Esophagus (tissue), 2 donors: ENCODE measurements around the gene YPEL3. TPM values are rescaled to one million over a fixed set of nuclear protein-coding genes. Genes with fewer than 3 reads are reported as not detected.

ENCODE experiments used
- H3K27ac ChIP-seq, 2 donors: one replicate each; pipeline ENCODE4 v1.5.1; 2013; ENCODE audit warnings: low read depth in 2 of 2, mild to moderate bottlenecking in 2 of 2, inconsistent platforms in 1 of 2, low read length in 1 of 2, moderate library complexity in 1 of 2
- H3K27me3 ChIP-seq, 2 donors: one replicate each; pipeline ENCODE4 v1.6.1; 2013; ENCODE audit warnings: low read length in 2 of 2, control low read depth in 1 of 2, mild to moderate bottlenecking in 1 of 2; ENCODE audit not compliant: insufficient read depth in 2 of 2, control insufficient read depth in 1 of 2
- H3K36me3 ChIP-seq, 2 donors: one replicate each; pipeline ENCODE4 v1.6.1; 2013; ENCODE audit warnings: low read length in 1 of 2; ENCODE audit not compliant: control insufficient read depth in 2 of 2, insufficient read depth in 2 of 2
- H3K4me1 ChIP-seq, 2 donors: one replicate each; pipeline ENCODE4 v1.6.1; 2013; ENCODE audit warnings: low read length in 1 of 2; ENCODE audit not compliant: control insufficient read depth in 2 of 2, insufficient read depth in 2 of 2
- H3K4me3 ChIP-seq, 2 donors: one replicate each; pipeline ENCODE4 v1.5.1; 2013; ENCODE audit warnings: low read length in 2 of 2, mild to moderate bottlenecking in 2 of 2, low read depth in 1 of 2, moderate library complexity in 1 of 2
- H3K9me3 ChIP-seq, 2 donors: one replicate each; pipeline ENCODE4 v1.6.1; 2013; ENCODE audit warnings: mild to moderate bottlenecking in 2 of 2, low read depth in 1 of 2, low read length in 1 of 2, moderate library complexity in 1 of 2; ENCODE audit not compliant: control insufficient read depth in 2 of 2, insufficient read depth in 1 of 2
- WGBS, 2 donors: extraction: QIAGEN DNeasy Blood & Tissue Kit; methylation state at CpG; one replicate each; pipeline ENCODE4 v1.1.7; 2013; 5-methylcytosine and 5-hydroxymethylcytosine counted together
- polyA plus RNA-seq, 2 donors: library from polyadenylated mRNA; stranded (reverse); fragments of 200-250 nt; gene quantifications; one replicate each; pipeline ENCODE4 v1.2.3, GENCODE V29; 2013
- donor health status: healthy with polysubstance abuse.
- donor health status: Bipolar disorder and iron deficiency.

YPEL3 gene
- polyA plus RNA-seq, 2 donors = 73.6 to 183 TPM

DNA sequence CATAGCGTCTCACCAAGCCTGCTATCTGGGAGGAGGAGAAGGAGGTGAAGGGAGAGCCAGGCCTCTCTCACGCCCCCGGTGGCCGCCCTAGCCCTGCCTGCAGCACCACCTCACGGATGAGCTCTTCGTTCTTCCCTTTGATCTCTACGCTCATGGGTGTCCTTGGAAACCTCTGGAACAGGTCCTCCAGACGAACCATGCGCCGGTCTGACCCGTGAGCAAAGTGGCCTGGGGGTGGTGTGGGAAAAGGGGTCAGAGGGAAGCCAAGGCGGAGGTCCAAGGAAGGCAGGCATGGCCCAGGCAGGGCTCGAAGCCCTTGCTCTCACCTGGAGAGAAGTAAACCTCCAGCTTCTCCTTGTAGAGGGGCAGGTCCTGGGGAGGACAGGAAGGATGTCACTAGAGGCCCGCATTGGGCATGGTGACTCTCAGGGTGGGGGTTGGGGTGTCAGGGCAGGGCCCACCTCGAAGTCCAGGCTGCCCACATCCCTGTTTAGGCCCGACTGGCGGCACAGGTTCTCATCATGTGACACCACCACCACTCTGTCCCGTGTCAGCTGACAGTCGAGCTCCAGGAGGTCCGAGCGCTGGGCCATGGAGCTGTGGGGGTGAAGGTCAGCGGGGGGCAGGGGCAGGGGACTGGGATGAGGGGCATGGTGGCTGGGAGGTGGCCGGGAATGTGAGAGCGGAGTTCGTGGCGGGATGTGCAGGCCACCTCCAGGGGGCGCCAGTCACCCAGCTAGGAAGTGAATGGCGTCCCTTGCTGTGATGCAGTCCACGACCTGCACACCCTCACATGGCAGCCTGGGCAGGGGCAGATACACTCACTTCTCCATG lies 16.4 kb upstream of the YPEL3 start:
- H3K4me1 ChIP-seq = peaks cover 0 to 23% of the 10 kb centered on the region in 2 donors
- 78 to 84% methylated on average over 29 of the region's 29 CpGs for WGBS, 2 donors
- peaks cover 12 to 25% of the 10 kb centered on the region in 2 donors for H3K36me3 ChIP-seq
- H3K27me3 ChIP-seq = no peaks in the 10 kb centered on the region
- peak overlapping the region; percentile 19 to 22 for H3K4me3 ChIP-seq
- H3K9me3 ChIP-seq = no peaks in the 10 kb centered on the region
- H3K27ac ChIP-seq = peak overlapping the region; percentile 20 to 92

DNA sequence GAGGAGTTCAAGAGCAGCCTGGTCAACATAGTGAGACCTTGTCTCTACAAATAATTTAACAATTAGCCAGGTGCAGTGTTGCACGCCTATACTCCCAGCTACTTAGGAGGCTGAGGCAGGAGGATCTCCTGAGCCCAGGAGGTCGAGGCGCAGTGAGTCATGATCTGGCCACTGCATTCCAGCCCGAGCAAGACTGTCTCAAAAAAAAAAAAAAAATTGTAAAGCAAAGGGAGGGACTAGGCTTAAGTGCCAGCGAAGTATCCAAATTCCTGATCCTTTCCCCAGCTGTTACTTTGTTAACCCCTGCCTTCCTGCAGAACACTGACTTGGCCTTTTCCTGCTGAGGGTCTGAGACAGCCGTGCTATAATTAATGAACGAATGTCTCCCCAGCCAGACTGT lies 14.6 kb upstream of the YPEL3 start:
- no peak overlapping the region for H3K4me3 ChIP-seq
- no peak overlapping the region for H3K27ac ChIP-seq
- peaks cover 0 to 19% of the 10 kb centered on the region in 2 donors for H3K4me1 ChIP-seq
- H3K9me3 ChIP-seq = no peaks in the 10 kb centered on the region
- H3K36me3 ChIP-seq = peaks cover 6 to 22% of the 10 kb centered on the region in 2 donors
- WGBS, 2 donors = 61 to 78% methylated on average over 6 to 7 of the region's 7 CpGs
- no peaks in the 10 kb centered on the region for H3K27me3 ChIP-seq

DNA sequence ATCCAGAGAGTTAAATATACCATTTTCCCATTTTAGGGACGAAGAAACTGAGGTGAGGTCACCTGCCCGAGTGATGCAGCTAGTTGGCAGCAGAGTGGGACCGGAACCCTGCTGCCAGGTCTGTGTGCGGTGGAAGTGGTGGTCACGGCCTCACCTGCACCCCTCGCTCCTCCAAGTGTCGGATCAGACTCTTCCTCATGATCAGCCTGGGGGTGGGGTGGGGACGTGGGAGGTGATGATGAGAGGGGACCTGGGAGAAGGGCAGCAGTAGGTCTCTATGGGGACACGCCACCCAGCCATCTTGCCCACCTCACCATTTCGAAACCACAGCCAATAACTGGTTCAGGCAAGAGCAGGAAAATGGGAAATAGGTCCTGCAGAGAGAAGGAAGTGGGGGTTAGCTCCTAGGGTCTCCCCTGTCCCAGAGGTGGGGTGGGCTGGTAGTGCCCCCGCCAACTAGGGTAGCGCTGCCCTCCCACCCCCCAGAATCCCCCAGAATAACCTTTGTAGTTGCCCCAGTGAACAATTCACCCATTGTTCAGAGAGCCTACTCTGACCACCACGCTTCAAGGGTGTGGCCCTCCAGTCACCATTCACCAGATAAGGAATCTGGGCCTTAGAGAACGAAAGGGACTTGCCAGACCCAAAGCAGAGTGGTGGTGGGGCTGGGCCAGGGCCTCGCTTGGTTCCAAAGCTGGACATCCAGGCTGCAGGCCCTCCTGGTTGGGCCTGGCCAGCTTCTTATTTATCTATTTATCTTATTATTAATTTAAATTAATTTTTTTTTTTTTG lies 12.2 kb upstream of the YPEL3 start:
- H3K27me3 ChIP-seq = no peaks in the 10 kb centered on the region
- WGBS, 2 donors = 86 to 88% methylated on average over 15 of the region's 15 CpGs
- peaks cover 8 to 24% of the 10 kb centered on the region in 2 donors for H3K36me3 ChIP-seq
- no peak overlapping the region for H3K4me3 ChIP-seq
- H3K4me1 ChIP-seq = peaks cover 0 to 3% of the 10 kb centered on the region in 2 donors
- no peaks in the 10 kb centered on the region for H3K9me3 ChIP-seq
- H3K27ac ChIP-seq = no peak overlapping the region

DNA sequence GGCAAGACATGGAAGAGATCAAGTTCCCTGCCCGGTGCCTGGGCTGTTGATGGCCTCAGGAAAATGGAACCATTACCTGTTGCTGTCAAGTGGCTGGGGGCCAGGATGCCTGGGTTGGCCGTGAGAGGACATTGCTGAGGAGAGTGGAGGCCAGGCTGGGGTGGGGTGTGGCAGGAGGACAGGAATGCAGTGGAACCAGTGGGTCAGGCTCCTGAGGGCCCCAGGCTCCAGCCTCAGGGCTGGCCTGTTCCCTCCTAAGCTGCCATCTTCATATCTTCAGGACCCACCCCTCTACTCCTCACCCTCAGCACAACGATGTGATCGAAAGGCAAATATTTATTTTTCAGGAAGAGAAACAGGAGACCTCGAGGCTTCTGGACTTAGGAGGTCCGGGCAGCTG lies 8.5 kb upstream of the YPEL3 start:
- Histone ChIP-seq H3K27ac (peak overlapping the region in 1 of 2 donors; percentile 52), H3K4me1 (no peaks in the 10 kb centered on the region), H3K27me3 (no peaks in the 10 kb centered on the region), H3K4me3 (no peak overlapping the region), H3K36me3 (peaks cover 3 to 20% of the 10 kb centered on the region in 2 donors), H3K9me3 (no peaks in the 10 kb centered on the region)
- WGBS, 2 donors = 64 to 65% methylated on average over 6 of the region's 6 CpGs

DNA sequence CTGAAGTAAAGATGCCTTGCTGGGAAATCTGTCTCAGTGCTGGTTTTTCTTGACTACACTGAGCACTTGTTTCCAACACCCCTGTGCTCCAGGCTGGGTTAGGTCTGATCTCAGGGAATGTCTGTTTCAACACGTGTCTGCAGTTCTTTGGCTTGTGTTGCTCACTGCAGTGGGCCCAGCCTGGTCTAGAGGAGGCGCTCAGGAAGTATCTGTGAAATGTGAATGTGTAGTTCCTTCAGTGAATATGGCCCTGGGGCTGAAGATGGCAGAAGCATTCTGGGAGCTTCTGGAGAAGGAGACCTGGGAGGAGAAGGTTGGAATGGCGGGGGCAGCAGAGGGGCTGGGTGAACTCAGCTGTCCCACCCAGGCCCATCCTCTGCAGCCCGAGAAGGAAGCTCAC lies 8.1 kb upstream of the YPEL3 start:
- Histone ChIP-seq H3K9me3 (no peaks in the 10 kb centered on the region), H3K27ac (peak overlapping the region in 1 of 2 donors; percentile 16), H3K4me1 (no peaks in the 10 kb centered on the region), H3K36me3 (peaks cover 3 to 20% of the 10 kb centered on the region in 2 donors), H3K27me3 (no peaks in the 10 kb centered on the region), H3K4me3 (no peak overlapping the region)
- 83 to 85% methylated on average over 4 of the region's 4 CpGs for WGBS, 2 donors

DNA sequence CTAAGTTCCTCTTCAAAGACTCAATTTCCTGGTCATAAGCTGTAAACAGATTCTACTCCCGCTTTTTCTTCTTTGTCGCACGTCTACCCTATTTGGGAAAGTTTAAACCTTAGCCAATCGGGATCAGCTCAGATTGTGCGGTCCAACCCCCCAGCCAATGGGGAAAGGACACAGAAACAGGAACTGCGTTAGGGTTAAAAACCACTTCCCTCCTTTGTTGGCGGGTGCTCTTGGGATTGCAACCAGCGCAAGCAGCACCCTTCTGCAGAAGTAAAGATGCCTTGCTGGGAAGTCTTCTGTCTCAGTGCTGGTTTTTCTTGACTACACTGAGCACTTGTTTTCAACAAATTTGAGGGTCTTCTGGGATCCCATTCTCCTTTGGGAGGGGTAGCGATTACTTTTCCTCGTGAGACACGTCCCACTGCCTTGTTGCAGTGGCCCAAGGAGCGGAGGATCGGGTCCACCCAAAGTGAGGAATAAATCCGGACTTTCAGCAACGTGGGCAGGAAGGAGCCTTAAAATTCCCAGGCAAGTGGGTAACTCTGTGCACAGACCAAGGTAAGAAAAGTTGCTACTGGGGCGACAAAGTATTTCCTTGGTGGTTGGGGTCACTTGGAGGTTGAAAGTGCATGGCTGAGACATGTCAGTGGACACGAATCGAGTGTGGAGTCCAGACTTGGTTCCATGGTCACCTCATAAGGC lies 1.0 kb upstream of the YPEL3 start:
- WGBS, 2 donors = 95% methylated on average over 18 of the region's 18 CpGs
- Histone ChIP-seq H3K36me3 (peaks cover 0 to 10% of the 10 kb centered on the region in 2 donors), H3K27me3 (no peaks in the 10 kb centered on the region), H3K4me3 (peak overlapping the region; percentile 49 to 85), H3K9me3 (peaks cover 0 to 12% of the 10 kb centered on the region in 2 donors), H3K4me1 (peaks cover 2 to 14% of the 10 kb centered on the region in 2 donors), H3K27ac (peak overlapping the region; percentile 86 to 97)

DNA sequence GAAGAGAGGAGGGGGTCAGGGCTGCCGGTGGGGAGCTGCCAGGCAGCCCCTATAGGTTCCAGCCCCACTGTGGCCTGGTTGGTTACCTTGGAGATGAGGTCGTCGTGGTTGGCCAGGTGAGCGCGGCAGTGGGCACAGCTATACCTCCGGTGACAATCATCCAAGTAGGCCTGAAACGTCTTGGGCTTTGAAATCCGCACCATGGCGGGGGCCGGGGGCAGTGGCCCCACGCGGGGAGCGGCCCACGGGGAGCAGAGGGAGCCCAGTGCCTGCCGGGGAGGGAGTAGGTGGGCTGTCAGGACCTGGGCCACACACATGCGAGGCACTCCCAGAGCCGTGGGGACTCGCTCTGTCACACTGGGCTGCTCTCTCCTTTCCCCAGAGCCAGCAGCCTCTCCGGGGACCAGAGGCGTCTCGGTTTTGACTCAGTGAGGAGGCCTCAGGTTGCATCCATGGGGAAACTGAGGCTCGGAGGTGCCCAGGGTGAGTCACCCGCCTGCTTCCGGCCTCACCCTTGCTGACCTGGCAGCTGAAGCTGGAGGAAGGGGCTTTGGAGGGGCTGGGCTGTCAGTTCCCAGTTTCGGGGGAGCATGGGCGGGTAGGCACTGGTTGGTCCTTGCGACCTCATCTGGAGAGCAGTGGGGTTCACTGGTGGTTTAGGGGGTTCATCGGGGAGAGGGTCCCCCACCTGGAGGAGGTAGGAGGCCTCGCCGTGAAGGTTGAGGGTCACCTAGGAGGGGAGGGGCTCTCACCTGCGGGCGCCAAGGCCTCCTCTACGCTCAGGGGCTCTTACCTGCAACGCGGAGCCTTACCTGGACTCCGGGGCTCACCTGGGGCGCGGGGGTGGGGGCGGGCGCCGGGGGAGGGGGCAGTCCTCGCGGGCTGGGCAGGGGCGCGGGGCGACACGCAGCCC lies 591 bp downstream of the YPEL3 start:
- Histone ChIP-seq H3K27ac (peak overlapping the region; percentile 92 to 97), H3K36me3 (peaks cover 0 to 10% of the 10 kb centered on the region in 2 donors), H3K27me3 (no peaks in the 10 kb centered on the region), H3K4me1 (peaks cover 5 to 18% of the 10 kb centered on the region in 2 donors), H3K4me3 (peak overlapping the region; percentile 81 to 85), H3K9me3 (peaks cover 0 to 12% of the 10 kb centered on the region in 2 donors)
- WGBS, 2 donors = 8 to 9% methylated on average over 38 to 47 of the region's 47 CpGs

DNA sequence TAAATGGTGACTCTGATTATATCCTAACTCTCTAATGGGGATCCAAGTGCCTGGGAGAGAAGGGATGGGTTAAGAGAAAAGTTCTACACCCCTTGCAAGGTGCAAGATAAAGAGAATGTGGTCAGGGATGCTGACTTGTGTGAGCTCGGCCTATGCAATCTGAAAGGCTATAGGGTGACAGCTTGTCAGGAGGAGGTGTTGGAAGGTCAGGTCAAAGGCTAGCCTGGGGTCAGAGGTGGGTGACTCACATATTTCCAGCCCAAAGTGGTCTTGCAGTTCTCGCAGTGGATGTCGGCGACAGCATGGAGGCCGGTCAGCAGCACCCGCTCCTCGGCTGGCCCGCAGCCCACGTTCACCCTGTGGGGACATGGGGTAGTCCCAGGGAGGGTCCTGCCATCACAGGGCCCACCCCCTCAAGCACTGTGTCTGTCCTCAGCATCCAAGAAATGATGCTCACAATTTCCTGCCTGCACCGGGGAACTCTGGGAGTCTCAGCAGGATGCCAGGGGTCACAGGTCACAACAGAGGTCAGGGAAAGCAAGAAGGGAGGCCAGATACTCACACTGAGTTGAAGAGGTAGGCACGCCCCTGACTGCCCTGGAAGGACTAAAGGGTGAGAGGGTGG lies 1.4 kb downstream of the YPEL3 start:
- H3K9me3 ChIP-seq = peaks cover 0 to 12% of the 10 kb centered on the region in 2 donors
- peak overlapping the region; percentile 81 to 85 for H3K4me3 ChIP-seq
- H3K27me3 ChIP-seq = no peaks in the 10 kb centered on the region
- peak overlapping the region; percentile 92 to 97 for H3K27ac ChIP-seq
- peaks cover 5 to 21% of the 10 kb centered on the region in 2 donors for H3K4me1 ChIP-seq
- 77 to 78% methylated on average over 11 of the region's 11 CpGs for WGBS, 2 donors
- peaks cover 0 to 10% of the 10 kb centered on the region in 2 donors for H3K36me3 ChIP-seq
